K562 (cell line): ENCODE measurements around the gene EYA2. TPM values are rescaled to one million over a fixed set of nuclear protein-coding genes. Genes with fewer than 3 reads are reported as not detected.
A peak's percentile ranks its signal among the peaks of the same experiment; 100 is the strongest.

Experiments
- ATAC-seq: fragments of 200-7000 bp; cut with Tn5 transposase; 3 replicates; pipeline ENCODE4 v1.9.1; 2020; ENCODE audit warnings: moderate library complexity
- BruUV-seq: library from RNA; stranded (reverse); fragments of 400-500 nt; replicated peaks from 2 replicates; lab custom pipeline; 2021; lab: Mats Ljungman, UMichigan
- CTCF ChIA-PET: fragments of 300-600 bp; formaldehyde crosslinking; extraction: SDS; loops from one replicate; lab custom pipeline; 2021; ENCODE audit warnings: low intra/inter-chr PET ratio; lab: Yijun Ruan, JAX
- POLR2A ChIA-PET: fragments of 300-600, 350-650 bp; sonication (Branson Sonifier 250); formaldehyde crosslinking; extraction: SDS; loops from one replicate; lab custom pipeline; 2021; ENCODE audit warnings: antibody characterized with exemption, inconsistent platforms; lab: Yijun Ruan, JAX
- DNase-seq, 4 experiments: peaks; one replicate each; pipeline versions ENCODE4 v3.0.0 to v3.0.0-alpha.2; 2011 to 2018; ENCODE audit warnings: low spot score in 3 of 4, mixed read lengths in 3 of 4; ENCODE audit errors: extremely low read depth in 1 of 4
- FAIRE-seq: peaks from 2 replicates; lab custom pipeline; 2011; peaks lifted over from hg19 to GRCh38; lab: Jason Lieb, UNC
- H2AFZ ChIP-seq: 2 replicates; pipeline ENCODE4 v1.6.0; 2011; ENCODE audit warnings: low read depth, low read length, control low read depth, inconsistent platforms
- H3K27ac ChIP-seq: fragments of 200-600 bp; 3 replicates; pipeline ENCODE4 v1.8.0; 2011; ENCODE audit warnings: low read depth, mild to moderate bottlenecking, control low read depth, inconsistent platforms, low read length, moderate library complexity, mixed read lengths; ENCODE audit errors: extremely low read depth
- H3K27me3 ChIP-seq, 2 experiments: fragments of 300-600 bp in 1 of 2; 2 replicates in 1 of 2; 3 replicates in 1 of 2; pipeline versions ENCODE4 v1.6.0 to v1.8.0; 2011; ENCODE audit warnings: inconsistent platforms in 2 of 2, low read length in 2 of 2, mild to moderate bottlenecking in 1 of 2, mixed read lengths in 1 of 2, moderate library complexity in 1 of 2; ENCODE audit not compliant: control insufficient read depth in 2 of 2, insufficient read depth in 2 of 2
- H3K36me3 ChIP-seq: fragments of 300-600 bp; 3 replicates; pipeline ENCODE4 v1.8.0; 2011; ENCODE audit warnings: mild to moderate bottlenecking, low read length, inconsistent platforms; ENCODE audit not compliant: control insufficient read depth, insufficient read depth
- H3K4me1 ChIP-seq, 2 experiments: fragments of 200-600 bp in 1 of 2; replicated peaks in 1 of 2; 2 replicates in 1 of 2; 3 replicates in 1 of 2; pipeline versions ENCODE4 v1.5.1 to v1.8.0; 2011; ENCODE audit warnings: inconsistent platforms in 2 of 2, low read length in 2 of 2, mild to moderate bottlenecking in 1 of 2, mixed read lengths in 1 of 2, moderate library complexity in 1 of 2; ENCODE audit not compliant: control insufficient read depth in 2 of 2, insufficient read depth in 2 of 2
- H3K4me2 ChIP-seq: 2 replicates; pipeline ENCODE4 v1.6.1; 2011; ENCODE audit warnings: low read length, control low read depth, inconsistent platforms, mixed read lengths; ENCODE audit not compliant: insufficient read depth
- H3K4me3 ChIP-seq: fragments of 200-600 bp; sonication (generic), shearing (Covaris generic); 2 replicates; pipeline ENCODE4 v1.5.1; 2016; ENCODE audit warnings: control low read depth, inconsistent platforms
- H3K79me2 ChIP-seq: fragments of 200-600 bp; 3 replicates; pipeline ENCODE4 v1.8.0; 2011; ENCODE audit warnings: low read length, inconsistent platforms; ENCODE audit not compliant: control insufficient read depth, insufficient read depth
- H3K9ac ChIP-seq, 2 experiments: 2 replicates each; pipeline versions ENCODE4 v1.6.0 to v1.6.1; 2011; ENCODE audit warnings: low read depth in 2 of 2, low read length in 2 of 2, control low read depth in 1 of 2, inconsistent platforms in 1 of 2, mild to moderate bottlenecking in 1 of 2, mixed read lengths in 1 of 2; ENCODE audit not compliant: insufficient read depth in 1 of 2
- H3K9me1 ChIP-seq: one replicate; pipeline ENCODE4 v1.6.0; 2011; ENCODE audit warnings: inconsistent platforms, mild to moderate bottlenecking, low read length, moderate library complexity; ENCODE audit not compliant: control insufficient read depth, insufficient read depth
- H3K9me3 ChIP-seq: replicated peaks from 2 replicates; pipeline ENCODE4 v1.5.1; 2011; ENCODE audit warnings: low read depth, low read length, inconsistent platforms; ENCODE audit not compliant: control insufficient read depth, insufficient read depth
- H4K20me1 ChIP-seq: replicated peaks from 2 replicates; pipeline ENCODE4 v1.6.1; 2011; ENCODE audit warnings: low read length, inconsistent platforms, mixed read lengths; ENCODE audit not compliant: control insufficient read depth, insufficient read depth
- BCLAF1 ChIP-seq, 2 experiments: fragments of 450-650 bp in 1 of 2; IDR thresholded peaks; 2 replicates each; pipeline ENCODE4 v1.6.1; 2011 to 2017; ENCODE audit warnings: low read depth in 2 of 2, antibody characterized with exemption in 1 of 2, borderline replicate concordance in 1 of 2, low read length in 1 of 2, mild to moderate bottlenecking in 1 of 2, mixed read lengths in 1 of 2; ENCODE audit not compliant: control insufficient read depth in 1 of 2
- E4F1 ChIP-seq: fragments of 250-450 bp; sonication (Bioruptor Pico); IDR thresholded peaks from 2 replicates; pipeline ENCODE4 v1.5.0; 2021; ENCODE audit warnings: mild to moderate bottlenecking, borderline replicate concordance
- MAFG ChIP-seq: fragments of 450-650 bp; conservative IDR thresholded peaks from 2 replicates; pipeline ENCODE4 v1.6.1; 2016; ENCODE audit warnings: missing genetic modification characterization, missing compliant biosample characterization
- ZBTB11 ChIP-seq, 3 experiments: fragments of 200-800 bp in 1 of 3; fragments of 250-450 bp in 1 of 3; fragments of 450-650 bp in 1 of 3; sonication (Bioruptor Pico) in 1 of 3; sonication (Bioruptor generic) in 1 of 3; formaldehyde crosslinking in 1 of 3; IDR thresholded peaks; 2 replicates each; pipeline versions ENCODE4 v1.6.1 to v1.8.0; 2016 to 2022; ENCODE audit warnings: mild to moderate bottlenecking in 2 of 3, missing genetic modification characterization in 2 of 3, missing compliant biosample characterization in 1 of 3, moderate library complexity in 1 of 3
- WGBS: fragments of 100-300 bp; shearing (Covaris generic); methylation state at CpG from one replicate; pipeline ENCODE4 v1.1.6; 2016; ENCODE audit warnings: low coverage, mixed read lengths; ENCODE audit not compliant: insufficient coverage; ENCODE audit errors: missing lambda C conversion rate; 5-methylcytosine and 5-hydroxymethylcytosine counted together
- in situ Hi-C: fragments of 300-500 bp; cut with MboI; formaldehyde crosslinking; loops from 4 replicates; pipeline ENCODE4 v1.15.0; 2018; ENCODE audit warnings: inconsistent platforms, mixed read lengths
- intact Hi-C: fragments of 100-400 bp; cut with micrococcal nuclease; formaldehyde crosslinking; loops from 2 replicates; pipeline ENCODE4 v1.14.2; 2022
- polyA plus RNA-seq, 8 experiments: library from polyadenylated mRNA; depleted of rRNA in 4 of 8; stranded (reverse) in 5 of 8; unstranded in 3 of 8; fragments of >200 nt; fragmentation: Nextera tagmentation in 2 of 8; fragmentation: Illumina TruSeq in 1 of 8; extraction: Ambion mirVana in 2 of 8; extraction: Trizol in 1 of 8; gene quantifications; 2 replicates each; pipeline versions ENCODE4 v1.2.1 to v1.2.3, GENCODE V29; 2011 to 2014; ENCODE audit warnings: inconsistent platforms in 1 of 8, missing spikeins in 1 of 8
- total RNA-seq, 7 experiments: library from RNA; depleted of rRNA in 6 of 7; stranded (reverse); fragments of >200 nt in 6 of 7; fragmentation: Illumina TruSeq in 2 of 7; extraction: Trizol in 2 of 7; gene quantifications; 2 replicates each; pipeline versions ENCODE4 v1.2.1 to v1.2.3, GENCODE V29; 2011 to 2021; ENCODE audit warnings: low replicate concordance in 1 of 7

EYA2 gene
- total and polyA plus RNA-seq, 9 of the 15 experiments (the other 6 are each of a cell fraction or from before 2014, with no cell fraction given) = 0.03 TPM; not detected in 8

GRCh38 chr20:47204008-47204849 lies 309.6 kb downstream of the EYA2 start:
- peaks cover 12% of the 10 kb centered on the region for H3K36me3 ChIP-seq
- in situ Hi-C loops = loop anchor here (10.0 kb wide), 1 partner anchor 421 kb away; no protein-coding TSS in a partner anchor
- H3K9me1 ChIP-seq = no peaks in the 10 kb centered on the region
- ChIA-PET POLR2A (interaction anchor here (0.6 kb wide), 1 partner anchor 180 kb away, joined by 3 read pairs; no protein-coding TSS in a partner anchor), CTCF (no interaction called here)
- no peaks in the 10 kb centered on the region for H3K9me3 ChIP-seq
- H3K4me1 ChIP-seq = peaks cover 14 to 28% of the 10 kb centered on the region in 2 experiments
- ATAC-seq (no peak), FAIRE-seq (no peak), DNase-seq (no peak)
- no peaks in the 10 kb centered on the region for H3K79me2 ChIP-seq
- no peak overlapping the region for H3K4me3 ChIP-seq
- TF ChIP-seq ZBTB11 (CRISPR knock-in tag; IDR thresholded peaks at IDR 0.05) = peak in 1 of 3 experiments; percentile 80; a peak in 2 of 6 replicates
- no peak for TF ChIP-seq E4F1 (CRISPR knock-in tag)
- TF ChIP-seq BCLAF1 (IDR thresholded peaks at IDR 0.05; ENCODE audit: borderline replicate concordance in 1 of 2, control insufficient read depth in 1 of 2, low read depth in 2 of 2, low read length in 1 of 2) = peak in 1 of 2 experiments; percentile 57; a peak in 1 of 4 replicates
- TF ChIP-seq MAFG (tag) = no peak
- TF ChIP-seq, all 486 proteins: peak for 2
- H3K27ac ChIP-seq = no peak overlapping the region
- BruUV-seq = no TSS peak
- no peak overlapping the region for H3K4me2 ChIP-seq
- 89% methylated on average over 11 of the region's 12 CpGs for WGBS
- intact Hi-C loops = loop anchor here (2.0 kb wide), 1 partner anchor 181 kb away; no protein-coding TSS in a partner anchor
- no peak overlapping the region for H2AFZ ChIP-seq
- 0 out of 2 replicates have a peak, but pooled peaks cover 10% of the 10 kb centered on the region for H4K20me1 ChIP-seq
- no peak overlapping the region for H3K9ac ChIP-seq
- H3K27me3 ChIP-seq = no peaks in the 10 kb centered on the region
